GM12873 (cell line): Measurements from ENCODE around the gene SCN7A.

Experiments used
- TF ChIP-seq, protein P1 (sequence below): IDR thresholded peaks from 2 replicates; pipeline ENCODE4 v1.5.1; 2012; ENCODE audit warnings: low read depth, mild to moderate bottlenecking, moderate library complexity, low read length, control low read depth; ENCODE audit not compliant: insufficient read depth; ENCODE audit errors: missing control alignments

SCN7A gene

DNA sequence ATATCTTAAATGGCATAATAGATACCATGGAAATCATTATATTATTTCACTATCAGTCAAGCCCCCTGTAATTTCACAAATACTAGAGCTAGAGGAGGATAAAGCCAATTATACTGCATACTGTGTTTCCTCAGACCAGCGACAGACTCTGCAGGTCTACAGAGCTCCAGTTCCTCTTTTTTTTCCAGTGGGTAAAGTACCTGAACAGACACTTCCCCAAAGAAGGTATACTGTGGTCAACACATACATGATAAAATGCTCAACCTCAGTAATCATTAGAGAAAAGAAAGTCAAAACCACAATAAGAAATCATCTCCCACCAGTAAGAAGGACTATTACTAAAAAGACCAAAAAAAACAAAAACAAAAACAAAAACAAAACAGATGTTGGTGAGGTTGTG, 44.6 kb downstream of the SCN7A start:
- TF ChIP-seq, protein P1, sequence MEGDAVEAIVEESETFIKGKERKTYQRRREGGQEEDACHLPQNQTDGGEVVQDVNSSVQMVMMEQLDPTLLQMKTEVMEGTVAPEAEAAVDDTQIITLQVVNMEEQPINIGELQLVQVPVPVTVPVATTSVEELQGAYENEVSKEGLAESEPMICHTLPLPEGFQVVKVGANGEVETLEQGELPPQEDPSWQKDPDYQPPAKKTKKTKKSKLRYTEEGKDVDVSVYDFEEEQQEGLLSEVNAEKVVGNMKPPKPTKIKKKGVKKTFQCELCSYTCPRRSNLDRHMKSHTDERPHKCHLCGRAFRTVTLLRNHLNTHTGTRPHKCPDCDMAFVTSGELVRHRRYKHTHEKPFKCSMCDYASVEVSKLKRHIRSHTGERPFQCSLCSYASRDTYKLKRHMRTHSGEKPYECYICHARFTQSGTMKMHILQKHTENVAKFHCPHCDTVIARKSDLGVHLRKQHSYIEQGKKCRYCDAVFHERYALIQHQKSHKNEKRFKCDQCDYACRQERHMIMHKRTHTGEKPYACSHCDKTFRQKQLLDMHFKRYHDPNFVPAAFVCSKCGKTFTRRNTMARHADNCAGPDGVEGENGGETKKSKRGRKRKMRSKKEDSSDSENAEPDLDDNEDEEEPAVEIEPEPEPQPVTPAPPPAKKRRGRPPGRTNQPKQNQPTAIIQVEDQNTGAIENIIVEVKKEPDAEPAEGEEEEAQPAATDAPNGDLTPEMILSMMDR = no peak

DNA sequence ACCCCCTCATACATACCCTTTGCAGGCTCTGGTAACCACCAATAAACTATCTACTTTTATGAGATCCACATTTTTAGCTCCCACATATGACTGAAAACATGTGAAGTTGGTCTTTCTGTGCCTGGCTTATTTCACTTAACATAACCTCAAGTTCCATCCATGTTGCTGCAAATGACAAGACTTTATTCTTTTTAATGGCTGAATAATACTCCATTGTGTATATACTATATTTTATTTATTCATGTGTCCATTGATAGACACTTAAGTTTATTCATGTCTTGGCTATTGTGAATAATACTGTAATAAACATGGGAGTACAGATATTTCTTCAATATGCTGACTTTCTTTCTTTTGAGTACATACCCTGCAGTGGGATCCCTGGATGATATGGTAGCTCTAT, 45.9 kb downstream of the SCN7A start:
- TF ChIP-seq, protein P1 = no peak

DNA sequence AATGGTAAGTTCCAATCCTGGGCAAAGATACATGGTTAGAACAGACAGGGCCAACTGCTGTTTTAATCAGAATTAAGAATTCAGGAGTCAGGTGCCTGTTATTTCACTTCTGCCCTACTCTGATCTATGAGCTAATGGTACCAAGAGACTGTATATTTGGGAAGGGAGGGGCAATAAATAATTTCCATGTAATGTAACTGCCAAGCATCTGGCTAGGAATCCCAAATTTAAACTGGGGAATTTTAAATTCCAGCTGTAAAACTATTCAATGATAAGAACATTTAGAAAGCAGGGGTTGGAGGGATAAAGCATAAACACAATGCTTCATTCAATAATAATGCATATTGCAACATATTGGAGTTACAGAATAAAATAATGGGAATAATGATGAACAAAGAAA, 49.7 kb downstream of the SCN7A start:
- TF ChIP-seq, protein P1 = no peak

DNA sequence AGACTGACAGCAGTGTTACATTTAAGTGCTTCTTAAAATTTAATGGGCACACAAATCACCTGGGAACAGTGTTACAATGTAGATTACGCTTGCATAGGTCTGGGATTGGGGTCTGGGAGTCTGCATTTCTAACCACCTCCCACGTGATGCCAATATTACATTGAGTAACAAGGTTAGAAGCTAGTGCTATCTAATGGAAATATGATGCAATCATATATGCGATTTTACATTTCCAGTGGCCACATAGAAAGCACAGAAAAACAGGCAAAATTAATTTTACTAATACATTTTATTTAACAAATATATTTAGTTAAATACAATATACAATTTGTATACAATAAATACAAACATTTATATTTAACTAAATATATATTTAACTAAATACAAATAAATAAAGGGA, 53.7 kb downstream of the SCN7A start:
- TF ChIP-seq, protein P1 = no peak

DNA sequence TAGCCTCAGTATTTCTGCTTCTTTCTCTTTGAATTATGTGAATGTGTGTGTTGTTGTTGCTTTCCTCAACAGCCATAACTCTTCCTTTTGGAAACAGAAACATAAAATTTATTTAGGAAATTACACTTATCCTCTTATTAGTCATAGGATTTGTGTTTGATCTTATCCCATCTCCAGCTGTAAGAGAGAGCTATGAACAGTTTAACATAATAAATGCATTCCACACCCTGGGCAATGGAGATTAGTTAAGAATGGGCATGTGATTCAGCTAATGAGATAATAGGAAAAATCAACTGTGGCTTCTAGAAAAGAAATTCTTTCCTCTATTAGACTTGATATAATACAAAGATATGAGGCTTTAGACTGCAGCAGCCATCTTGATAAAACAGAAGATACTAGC, 55.0 kb downstream of the SCN7A start:
- TF ChIP-seq, protein P1 = no peak

DNA sequence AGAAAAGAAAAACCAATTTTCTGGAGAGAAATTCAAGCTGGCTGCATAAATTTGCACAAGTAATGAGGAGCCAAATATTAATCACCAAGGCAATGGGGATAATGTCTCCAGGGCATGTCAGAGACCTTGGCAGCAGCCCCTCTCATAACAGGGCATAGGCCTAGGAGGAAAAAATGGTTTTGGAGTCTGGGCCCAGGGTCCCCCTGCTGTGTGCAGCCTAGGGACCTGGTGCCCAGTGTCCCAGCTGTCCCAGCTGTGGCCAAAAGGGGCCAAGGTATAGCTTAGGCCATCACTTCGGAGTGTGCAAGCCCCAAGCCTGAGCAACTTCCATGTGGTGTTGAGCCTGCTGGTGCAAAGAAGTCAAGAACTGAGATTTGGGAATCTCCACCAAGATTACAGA, 57.1 kb downstream of the SCN7A start:
- TF ChIP-seq, protein P1 = no peak

DNA sequence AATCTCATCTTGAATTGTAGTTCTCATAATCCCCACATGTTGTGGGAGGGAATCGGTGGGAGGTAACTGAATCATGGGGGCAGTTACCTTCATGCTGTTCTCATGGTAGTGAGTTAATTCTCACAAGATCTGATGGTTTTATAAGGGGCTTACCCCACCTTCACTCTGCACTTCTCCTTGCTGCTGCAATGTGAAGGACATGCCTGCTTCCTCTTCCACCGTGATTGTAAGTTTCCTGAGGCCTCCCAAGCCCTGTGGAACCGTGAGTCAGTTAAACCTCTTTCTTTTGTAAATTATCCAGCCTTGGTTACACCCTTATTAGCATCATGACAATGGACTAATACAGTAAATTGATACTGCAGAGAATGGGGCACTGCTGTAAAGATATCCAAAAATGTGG, 57.9 kb downstream of the SCN7A start:
- TF ChIP-seq, protein P1 = no peak

DNA sequence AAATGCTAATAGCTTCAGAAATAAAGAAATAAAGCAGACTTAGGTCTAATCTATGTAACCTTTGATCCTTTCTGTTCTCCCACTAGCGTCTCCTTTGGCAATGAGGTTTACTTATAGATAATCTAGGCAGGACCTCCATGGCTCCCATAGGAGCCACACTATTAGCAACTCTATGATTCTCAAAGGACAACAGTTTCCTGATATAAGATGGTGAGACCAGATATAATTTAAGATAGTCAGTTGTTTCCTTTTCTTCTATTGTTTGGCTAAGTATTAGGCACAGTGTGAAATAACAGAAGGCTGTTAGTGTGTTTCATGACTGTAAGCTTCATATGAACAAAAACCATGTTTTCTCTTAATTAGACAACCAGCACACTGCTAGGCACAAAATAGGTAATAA, 59.6 kb downstream of the SCN7A start:
- TF ChIP-seq, protein P1 = no peak
